ENCODE data around the gene NKD1. TPM values are rescaled to one million over a fixed set of nuclear protein-coding genes. Genes with fewer than 3 reads are reported as not detected.

Gene NKD1
- total RNA-seq, 1 experiment from 2014 or later = 11.4 TPM

DNA sequence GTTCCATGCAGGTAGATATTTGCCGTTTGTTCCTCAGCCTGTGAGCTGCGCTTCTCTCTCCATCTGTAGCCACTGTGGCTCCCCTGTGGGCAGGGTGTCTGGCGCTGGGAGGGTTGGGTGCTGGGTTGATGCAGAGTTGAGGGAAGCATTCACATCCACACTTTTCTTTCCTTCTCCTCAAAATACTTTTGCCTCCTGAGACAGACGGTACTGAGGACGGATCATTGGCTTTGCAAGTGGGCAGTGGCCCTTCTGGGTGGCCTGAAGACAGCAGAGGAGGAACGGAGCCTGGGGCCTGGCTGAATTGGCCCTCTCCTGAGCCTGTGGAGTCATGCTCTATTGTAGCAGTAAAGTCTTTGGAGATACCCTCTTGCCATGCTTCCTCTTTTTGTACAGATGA is 43.0 kb downstream of the NKD1 start:
- H3K9ac ChIP-seq (ENCODE audit: low read length) = no peak overlapping the region
- H3K9me3 ChIP-seq (ENCODE audit: control insufficient read depth in 1 of 2, insufficient read depth in 1 of 2, low read depth in 1 of 2, low read length in 2 of 2) = no peaks in the 10 kb centered on the region
- intact Hi-C loops (cut with micrococcal nuclease) = no loop called here
- no peak overlapping the region for H2AFZ ChIP-seq (ENCODE audit: low read depth, low read length, poor library complexity, severe bottlenecking)
- CTCF ChIA-PET = no interaction called here
- BruUV-seq (replicated peaks) = no TSS peak
- H3K36me3 ChIP-seq (ENCODE audit: control insufficient read depth in 1 of 2, insufficient read depth in 2 of 2, low read length in 2 of 2) = no peaks in the 10 kb centered on the region
- no peaks in the 10 kb centered on the region for H3K4me1 ChIP-seq (ENCODE audit: control insufficient read depth in 1 of 2, insufficient read depth in 2 of 2, low read length in 2 of 2)
- H3K79me2 ChIP-seq (ENCODE audit: insufficient read depth, low read length) = no peaks in the 10 kb centered on the region
- POLR2A ChIA-PET = no interaction called here
- H4K20me1 ChIP-seq (ENCODE audit: insufficient read depth) = no peaks in the 10 kb centered on the region
- ATAC-seq (no peak), DNase-seq (ENCODE audit: low read depth, low spot score) (no peak)
- H3K27ac ChIP-seq (ENCODE audit: low read depth, low read length) = no peak overlapping the region
- RAD21 ChIA-PET (ENCODE audit: low non-redundant PET in 1 of 2, low total read pairs in 2 of 2, uncharacterized antibody in 2 of 2, unreplicated experiment in 2 of 2) = no interaction called here
- TF ChIP-seq TCF7L2 (IDR thresholded peaks at IDR 0.05; ENCODE audit: borderline replicate concordance, extremely low read depth, insufficient read depth, insufficient read length) = no peak
- no peak for TF ChIP-seq ZFX (IDR thresholded peaks at IDR 0.05)
- no peak for TF ChIP-seq REST (IDR thresholded peaks at IDR 0.05; ENCODE audit: low read depth)
- no peak for TF ChIP-seq CEBPB (IDR thresholded peaks at IDR 0.05; ENCODE audit: low read depth)
- TF ChIP-seq POLR2AphosphoS5 (IDR thresholded peaks at IDR 0.05; ENCODE audit: low read depth, low read length) = no peak
- TF ChIP-seq POLR2A (IDR thresholded peaks at IDR 0.05; ENCODE audit: borderline replicate concordance, extremely low read depth, insufficient read depth, insufficient read length) = no peak
- no peak for TF ChIP-seq EZH2phosphoT487 (IDR thresholded peaks at IDR 0.05; ENCODE audit: borderline replicate concordance)
- TF ChIP-seq CTCF (IDR thresholded peaks at IDR 0.05 in 2 of 3, conservative IDR thresholded peaks at IDR 0.05 in 1 of 3; ENCODE audit: borderline replicate concordance in 1 of 3, insufficient read depth in 1 of 3, low read depth in 2 of 3, low read length in 2 of 3) = no peak
- no peak for TF ChIP-seq EGR1 (IDR thresholded peaks at IDR 0.05; ENCODE audit: low read depth)
- no peak for TF ChIP-seq CBX3 (IDR thresholded peaks at IDR 0.05; ENCODE audit: low read depth)
- no peak for TF ChIP-seq JUND (IDR thresholded peaks at IDR 0.05)
- no peak for TF ChIP-seq SIN3A (IDR thresholded peaks at IDR 0.05; ENCODE audit: low read depth)
- no peak for TF ChIP-seq RAD21 (IDR thresholded peaks at IDR 0.05; ENCODE audit: low read depth)
- no peak for TF ChIP-seq SRF (IDR thresholded peaks at IDR 0.05; ENCODE audit: low read depth)
- TF ChIP-seq MAX (IDR thresholded peaks at IDR 0.05) = no peak
- no peak for TF ChIP-seq SP1 (IDR thresholded peaks at IDR 0.05; ENCODE audit: low read depth)
- no peak for TF ChIP-seq EZH2 (IDR thresholded peaks at IDR 0.05)
- TF ChIP-seq ATF3 (IDR thresholded peaks at IDR 0.05) = no peak
- no peaks in the 10 kb centered on the region for H3K27me3 ChIP-seq (ENCODE audit: insufficient read depth, low read length)
- no peak overlapping the region for H3K4me3 ChIP-seq (replicated peaks in 1 of 2; ENCODE audit: low read depth in 1 of 2, low read length in 2 of 2)
- no peak overlapping the region for H3K4me2 ChIP-seq (ENCODE audit: low read length)
- H3K9me2 ChIP-seq (ENCODE audit: insufficient read depth) = no peaks in the 10 kb centered on the region
